ENCODE measurements around the gene GMDS.
"Not testable (repeated sequence)": the region's sequence is repeated elsewhere in the genome, so short reads cannot be mapped to it uniquely, and the experiment has no call there.

Gene GMDS

DNA sequence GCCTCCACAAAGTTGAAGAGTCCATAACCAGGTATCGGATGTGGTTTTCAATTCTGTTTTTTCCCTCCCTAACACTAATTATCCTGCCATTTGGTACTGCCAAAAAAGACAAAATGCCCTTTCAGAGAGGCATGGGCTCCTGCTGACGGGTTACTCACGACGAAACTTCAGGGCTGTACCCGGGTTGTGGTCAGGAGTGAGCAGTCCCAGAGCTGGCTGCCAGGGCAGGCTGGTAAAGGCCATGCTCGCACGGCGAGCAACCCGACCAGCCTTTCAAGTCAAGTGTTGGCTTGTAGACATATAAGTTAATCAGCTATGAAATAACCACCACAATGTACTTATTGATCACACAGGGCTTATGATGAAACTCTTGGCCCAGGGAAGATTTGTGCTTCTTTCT is 483.2 kb downstream of the GMDS start:
- DNase-seq = no peak

GRCh38 chr6:1761477-1761877 is 483.9 kb downstream of the GMDS start:
- no peak for DNase-seq

- DNase-seq = no peak
These were observed 484.5 kb downstream of the GMDS start for GRCh38 chr6:1760876-1761275.

DNA sequence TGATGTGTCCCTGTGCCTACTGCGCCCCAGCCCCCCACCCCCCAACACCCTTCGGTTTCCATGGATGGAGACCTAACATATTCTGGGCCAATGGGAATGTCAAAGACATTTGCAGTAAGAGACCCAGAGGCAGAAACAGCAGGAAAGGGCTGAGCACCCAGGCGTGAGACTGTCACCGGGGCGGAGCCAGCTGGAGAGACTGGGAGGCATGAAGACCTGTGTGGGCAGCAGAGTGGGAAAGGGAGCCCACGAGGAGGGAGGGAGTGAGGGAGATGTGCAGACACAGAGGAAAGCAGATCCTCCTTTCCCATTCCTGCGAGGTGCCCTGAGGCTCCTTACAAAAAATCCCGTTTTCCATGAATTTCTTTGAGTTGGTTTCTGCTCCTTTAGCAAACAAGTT is 485.5 kb downstream of the GMDS start:
- no peak for DNase-seq

GRCh38 chr6:1758076-1758679 is 487.2 kb downstream of the GMDS start:
- DNase-seq = no peak

DNA sequence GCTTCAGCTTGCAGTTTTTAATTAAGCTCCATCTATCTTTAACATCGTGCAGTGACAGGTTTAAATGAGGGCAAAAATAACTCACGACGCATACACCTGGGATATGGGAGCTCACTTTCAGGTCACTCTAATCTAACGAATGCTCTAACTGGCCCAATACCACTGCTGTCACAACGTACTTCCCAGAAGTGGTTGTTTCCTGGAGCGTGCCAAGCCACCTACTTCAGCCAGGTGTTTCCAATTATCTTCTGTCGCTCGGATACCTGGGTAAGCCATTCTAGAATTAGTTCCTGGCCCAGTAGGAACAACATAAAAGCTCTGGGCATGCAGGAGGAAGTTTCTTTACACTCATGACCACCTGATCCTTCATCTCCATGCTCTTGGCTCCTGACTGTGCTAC is 488.3 kb downstream of the GMDS start:
- no peak for DNase-seq

DNA sequence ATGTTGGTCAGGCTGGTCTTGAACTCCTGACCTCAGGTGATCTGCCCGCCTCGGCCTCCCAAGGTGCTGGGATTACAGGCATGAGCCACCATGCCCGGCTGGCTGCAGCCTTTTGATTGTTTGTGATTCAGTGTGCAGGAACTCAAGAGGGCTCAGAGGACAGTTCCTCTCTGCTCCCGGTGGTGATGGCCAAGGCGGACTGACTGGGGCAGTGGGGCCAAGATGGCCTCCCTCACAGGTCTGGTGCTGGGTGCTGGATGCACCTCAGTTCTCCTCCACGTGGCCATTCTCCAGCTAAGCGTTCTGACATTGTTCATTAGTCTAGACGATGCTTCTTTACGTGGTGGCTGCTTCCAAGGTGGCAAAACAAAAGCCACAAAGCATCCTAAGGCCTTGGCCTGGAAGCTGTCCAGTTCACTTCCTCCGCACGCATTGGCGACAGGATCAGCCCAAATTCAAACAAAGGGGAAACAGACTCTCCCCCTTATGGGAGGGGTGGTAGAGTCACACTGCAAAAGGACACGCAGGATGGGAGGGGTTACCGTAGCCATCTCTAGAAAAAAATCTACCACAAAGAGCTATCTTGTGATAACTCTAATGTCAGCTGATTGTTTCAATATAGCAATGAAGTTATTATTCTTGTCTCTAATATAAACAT is 488.8 kb downstream of the GMDS start:
- DNase-seq = no peak

DNA sequence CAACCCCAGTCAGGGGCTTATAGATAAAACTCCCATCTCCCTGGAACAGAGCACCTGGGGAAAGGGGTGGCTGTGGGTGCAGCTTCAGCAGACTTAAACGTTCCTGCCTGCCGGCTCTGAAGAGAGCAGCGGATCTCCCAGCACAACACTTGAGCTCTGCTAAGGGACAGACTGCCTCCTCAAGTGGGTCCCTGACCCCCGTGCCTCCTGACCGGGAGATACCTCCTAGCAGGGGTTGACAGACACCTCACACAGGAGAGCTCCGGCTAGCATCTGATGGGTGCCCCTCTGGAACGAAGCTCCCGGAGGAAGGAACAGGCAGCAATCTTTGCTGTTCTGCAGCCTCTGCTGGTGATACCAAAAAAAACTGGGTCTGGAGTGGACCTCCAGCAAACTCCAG is 494.3 kb downstream of the GMDS start:
- DNase-seq = not testable (repeated sequence)

DNA sequence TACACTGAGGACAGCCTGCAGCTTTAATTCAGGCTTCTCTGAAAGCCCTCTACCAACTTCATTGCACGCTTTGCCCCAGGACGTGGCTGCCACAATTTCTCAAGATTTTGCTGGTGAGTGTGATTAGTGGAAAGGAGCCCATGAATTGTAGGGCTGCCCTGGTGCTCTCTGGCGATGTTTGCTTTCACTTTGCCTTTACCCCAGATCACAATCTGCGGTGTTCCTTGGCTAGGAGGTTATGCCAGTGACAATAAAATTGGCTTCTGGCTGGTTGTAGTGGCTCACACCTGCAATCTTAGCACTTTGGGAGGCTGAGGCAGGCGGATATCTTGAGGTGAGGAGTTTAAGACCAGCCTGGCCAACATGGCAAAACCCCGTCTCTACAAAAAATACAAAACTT is 496.4 kb downstream of the GMDS start:
- no peak for DNase-seq

GRCh38 chr6:1747531-1747930 is 497.9 kb downstream of the GMDS start:
- DNase-seq = no peak

- DNase-seq = no peak
These were observed 498.4 kb downstream of the GMDS start for GRCh38 chr6:1747003-1747402.

DNA sequence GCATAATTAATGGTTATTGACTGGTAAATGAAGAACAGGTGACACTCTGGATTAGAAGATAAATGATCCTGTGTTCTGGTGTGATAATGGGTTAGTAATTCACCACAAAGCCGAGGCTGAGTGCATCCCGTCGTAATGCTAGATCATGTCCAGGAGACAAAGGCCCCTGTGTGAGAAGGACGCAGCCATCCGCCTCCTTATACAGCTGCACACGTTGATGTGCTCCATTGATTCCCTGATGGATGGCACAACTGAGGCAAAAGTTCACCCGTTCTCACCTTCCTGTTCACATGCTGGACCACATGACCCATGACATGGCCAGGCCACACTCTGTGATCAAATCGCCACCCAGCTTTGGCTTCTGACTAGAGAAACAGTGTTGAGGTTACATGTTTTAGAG is 499.6 kb downstream of the GMDS start:
- DNase-seq = no peak

- DNase-seq = no peak
These were observed 500.9 kb downstream of the GMDS start for GRCh38 chr6:1744543-1744942.

- no peak for DNase-seq
These were observed 505.7 kb downstream of the GMDS start for GRCh38 chr6:1739680-1740079.

DNA sequence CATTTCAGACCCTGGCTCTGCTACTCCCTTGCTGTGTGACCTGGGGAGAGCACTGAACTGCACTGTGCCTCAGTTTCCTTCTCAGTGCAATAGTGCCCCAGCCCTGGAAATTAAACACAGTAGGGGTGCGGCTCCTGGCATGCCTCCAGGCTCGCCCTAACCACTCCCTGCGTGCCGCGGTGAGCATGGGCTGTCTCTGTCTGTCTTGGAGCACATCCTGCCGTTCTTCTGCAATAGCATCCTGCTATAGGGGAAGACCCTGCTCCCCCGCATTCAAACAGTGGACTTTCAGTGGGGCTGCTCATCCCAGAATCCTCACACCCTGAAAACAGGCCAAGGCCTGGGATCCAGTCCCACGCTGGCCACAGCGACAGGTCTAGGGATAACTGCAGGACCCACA is 506.2 kb downstream of the GMDS start:
- DNase-seq = no peak

DNA sequence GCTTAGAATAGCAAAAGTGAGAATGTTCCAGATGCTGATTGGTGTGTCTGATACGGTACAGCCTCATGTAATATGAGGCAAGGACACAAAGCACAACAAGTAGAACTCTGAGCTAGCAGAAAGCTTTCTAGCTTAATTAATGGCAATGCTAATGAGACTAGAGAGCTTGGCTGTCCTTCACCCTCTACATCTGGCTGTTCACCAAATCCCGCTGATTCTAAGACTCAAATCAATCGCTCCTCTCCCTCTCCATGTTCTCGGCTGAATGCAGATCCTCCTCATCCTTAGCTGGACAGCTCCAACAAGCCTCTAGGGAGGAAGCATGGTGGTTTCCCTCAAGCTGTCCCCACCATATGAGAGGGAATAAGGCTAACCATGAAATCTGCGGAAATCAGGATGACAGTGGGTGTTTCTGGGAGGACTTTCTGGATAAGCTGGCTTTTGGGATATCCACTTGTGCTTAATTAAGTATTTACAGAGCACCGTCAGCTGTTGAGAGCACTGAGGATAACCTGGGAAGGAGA is 506.8 kb downstream of the GMDS start:
- no peak for DNase-seq

- DNase-seq = no peak
These were observed 507.7 kb downstream of the GMDS start for GRCh38 chr6:1737463-1738311.

DNA sequence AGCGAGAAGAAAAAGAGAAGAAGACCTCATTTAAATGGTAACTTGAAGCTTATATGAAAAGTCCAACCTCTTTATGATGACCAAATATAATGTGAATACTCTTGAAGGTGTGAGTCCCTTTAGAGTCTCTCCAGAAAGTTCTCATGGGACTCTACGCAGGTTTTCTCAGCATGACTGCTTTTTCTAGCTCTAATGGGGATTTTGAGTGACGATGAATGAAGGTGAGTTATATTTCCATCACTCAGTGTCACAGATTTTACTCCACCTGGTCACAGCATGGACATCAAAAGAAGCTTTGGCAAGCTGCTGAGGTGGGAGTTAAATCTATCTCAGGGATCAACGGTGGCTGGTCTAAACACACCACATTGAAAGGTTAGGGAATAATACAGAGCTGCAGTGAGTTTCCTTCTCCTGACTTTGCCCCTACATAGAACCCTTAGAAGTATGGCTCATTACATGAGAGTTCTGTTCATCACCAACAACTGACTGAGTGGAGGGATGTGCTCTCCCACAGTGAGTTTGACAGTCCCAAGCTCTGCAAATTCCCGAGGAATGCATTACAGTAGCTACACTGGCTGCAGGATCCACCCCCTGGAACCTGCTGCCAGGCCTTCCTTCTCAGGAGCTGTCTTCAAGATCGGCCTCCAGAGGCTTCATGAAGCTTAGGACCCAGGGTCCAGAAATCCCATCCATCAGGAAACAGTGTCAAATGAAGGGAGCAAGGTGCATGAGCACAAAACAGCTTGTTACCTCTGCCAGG is 508.9 kb downstream of the GMDS start:
- DNase-seq = no peak

- DNase-seq = no peak
These were observed 510.1 kb downstream of the GMDS start for GRCh38 chr6:1735239-1735803.

GRCh38 chr6:1730882-1731281 is 514.5 kb downstream of the GMDS start:
- DNase-seq = no peak

DNA sequence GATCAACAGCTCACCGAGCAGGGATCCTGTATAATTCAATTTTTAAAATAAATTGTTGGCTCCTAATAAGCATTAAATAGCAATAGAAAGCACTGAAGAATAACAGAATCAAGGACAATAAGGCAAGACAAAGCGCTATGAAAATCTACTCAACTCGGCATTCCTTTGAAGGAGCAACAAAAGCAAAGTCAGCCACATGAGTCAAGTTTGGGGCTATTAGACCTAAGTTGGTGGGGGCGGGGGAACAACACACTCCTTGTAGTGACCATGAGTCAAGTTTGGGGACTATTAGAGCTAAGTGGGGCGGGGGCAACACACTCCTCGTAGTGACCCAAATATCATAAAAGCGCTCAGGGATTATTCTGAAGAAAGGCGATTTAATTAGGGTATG is 515.7 kb downstream of the GMDS start:
- no peak for DNase-seq

- DNase-seq = no peak
These were observed 516.2 kb downstream of the GMDS start for GRCh38 chr6:1729133-1729749.

Data from activated CD8-positive, alpha-beta memory T cell treated with anti-CD3 and anti-CD28 coated beads for 24 hours (primary cell).